Heart left ventricle (tissue), 13 donors: Measurements from ENCODE around the gene MUCL3.

Source experiments
- CTCF ChIP-seq, 12 donors: fragments of 200-600 bp; sonication (generic) in 4 of 12; IDR thresholded peaks; one replicate each; pipeline versions ENCODE4 v1.5.0 to v1.8.0; 2018 to 2022; ENCODE audit warnings: antibody characterized with exemption in 12 of 12, mild to moderate bottlenecking in 5 of 12
- POLR2A ChIP-seq, 2 donors: fragments of 450-650 bp; IDR thresholded peaks; one replicate each; pipeline ENCODE4 v1.6.1; 2017; ENCODE audit warnings: antibody characterized with exemption in 2 of 2, mild to moderate bottlenecking in 2 of 2, moderate library complexity in 2 of 2
- donor health status: ischemic (EF 13 %, LVEDD 7.1; RV severe dilation, severe dysfunction).
- donor health status: DM: no; HTN: yes; CAD: no.
- donor health status: DM: no; HTN: no; CAD: no.
- donor health status: ischemic (EF 25% LVEDD 6.9; RV normal size, moderate dysfunction).
- donor health status: ischemic (EF 25% LVEDD 5.7; RV mildly dilated, moderate dysfunction).
- donor health status: ischemic (EF 35%, LVEDD 5.7; RV mildly dilated, moderate dysfunction).
- donor health status: nonischemic (EF 11% LVEDD 7.7; RV severe dilation, severe dysfunction).
- donor health status: DM: yes; HTN: yes; CAD: no.
- donor health status: PGD.
- donor health status: ischemic (EF 29% LVEDD 5.4; RV normal size, mild dysfunction).
- donor health status: nonischemic (EF 23%, LVEDD 6.1; RV moderate dilation, normal function).

GRCh38 chr6:30966154-30966553, 25.4 kb downstream of the MUCL3 start:
- TF ChIP-seq POLR2A (IDR thresholded peaks at IDR 0.05) (no peak), CTCF (IDR thresholded peaks at IDR 0.05) (no peak)
